ENCODE results near the gene ZSWIM6.
A peak's percentile ranks its signal among the peaks of the same experiment; 100 is the strongest.

The ZSWIM6 gene

GRCh38 chr5:61331407-61332357, at the start of gene ZSWIM6:
Gene ZSWIM6 (plus strand): TSS chr5:61332258. CDS start chr5:61332273, 15 bp downstream.
- DNase-seq (ENCODE audit: low read depth in 3 of 3), result peak; percentile 91 to 98 (median 95)

DNA sequence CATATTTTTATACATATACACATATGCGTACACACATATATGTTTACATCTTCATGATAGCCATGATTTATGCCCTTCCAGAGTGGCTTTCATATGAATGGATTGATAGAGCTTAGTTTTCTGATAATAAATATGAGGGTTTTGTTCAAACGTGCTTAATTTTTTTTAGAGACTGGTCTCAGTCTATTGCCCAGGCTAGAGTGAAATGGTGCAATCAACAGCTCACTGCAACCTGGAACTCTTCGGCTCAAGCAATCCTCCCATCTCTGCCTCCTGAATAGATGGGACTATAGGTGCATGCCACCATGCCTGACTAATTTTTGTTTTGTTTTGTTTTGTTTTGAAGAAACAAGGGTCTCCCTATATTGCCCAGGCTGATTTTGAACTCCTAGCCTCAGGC, 48.6 kb upstream of the ZSWIM6 start:
- DNase-seq (ENCODE audit: low read depth in 3 of 3), result no peak

DNA sequence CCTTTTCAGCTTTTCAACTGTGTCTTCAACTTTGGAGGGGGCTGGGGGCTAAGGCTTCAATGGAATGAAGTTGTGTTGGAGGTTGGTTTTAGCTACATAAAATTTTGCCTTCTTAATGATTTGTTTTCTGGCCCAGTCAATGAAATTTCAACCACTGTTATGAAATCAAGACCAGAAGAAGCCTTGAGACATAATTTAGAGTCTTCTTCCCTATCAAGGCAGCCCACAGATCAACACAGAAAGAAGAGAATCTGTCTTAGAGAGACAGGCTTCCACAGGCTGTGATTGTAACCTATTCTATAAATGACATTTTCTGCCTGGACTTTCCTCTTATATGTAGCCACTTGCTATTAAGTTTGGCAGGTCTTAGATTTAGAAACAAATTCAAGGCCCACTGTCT, 46.5 kb upstream of the ZSWIM6 start:
- DNase-seq (ENCODE audit: low read depth in 3 of 3), result no peak

GRCh38 chr5:61286446-61287132, 45.5 kb upstream of the ZSWIM6 start:
- DNase-seq (ENCODE audit: low read depth in 3 of 3), result no peak

- DNase-seq (ENCODE audit: low read depth in 3 of 3), result no peak
Measured at GRCh38 chr5:61287474-61287873, 44.6 kb upstream of the ZSWIM6 start.

DNA sequence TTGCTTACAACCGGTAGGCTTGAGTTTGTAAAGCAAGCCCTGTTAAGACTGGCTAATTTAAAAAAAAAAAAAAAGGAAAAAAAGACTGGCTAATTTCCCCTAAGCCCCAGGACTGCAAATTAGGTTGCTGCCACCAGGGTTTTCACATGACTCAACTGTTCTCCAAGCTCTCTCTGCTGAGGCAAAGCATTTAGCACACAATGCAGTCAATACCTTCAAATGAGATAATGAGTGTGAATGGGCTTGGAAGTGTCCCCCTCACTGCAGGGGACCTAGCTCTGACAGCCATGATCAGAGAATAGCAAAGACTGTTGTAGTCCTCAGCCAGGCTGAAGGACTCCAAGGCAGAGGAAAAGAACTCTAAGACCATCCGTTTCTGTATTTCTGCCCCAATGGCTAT, 42.8 kb upstream of the ZSWIM6 start:
- no peak for DNase-seq (ENCODE audit: low read depth in 3 of 3)

DNA sequence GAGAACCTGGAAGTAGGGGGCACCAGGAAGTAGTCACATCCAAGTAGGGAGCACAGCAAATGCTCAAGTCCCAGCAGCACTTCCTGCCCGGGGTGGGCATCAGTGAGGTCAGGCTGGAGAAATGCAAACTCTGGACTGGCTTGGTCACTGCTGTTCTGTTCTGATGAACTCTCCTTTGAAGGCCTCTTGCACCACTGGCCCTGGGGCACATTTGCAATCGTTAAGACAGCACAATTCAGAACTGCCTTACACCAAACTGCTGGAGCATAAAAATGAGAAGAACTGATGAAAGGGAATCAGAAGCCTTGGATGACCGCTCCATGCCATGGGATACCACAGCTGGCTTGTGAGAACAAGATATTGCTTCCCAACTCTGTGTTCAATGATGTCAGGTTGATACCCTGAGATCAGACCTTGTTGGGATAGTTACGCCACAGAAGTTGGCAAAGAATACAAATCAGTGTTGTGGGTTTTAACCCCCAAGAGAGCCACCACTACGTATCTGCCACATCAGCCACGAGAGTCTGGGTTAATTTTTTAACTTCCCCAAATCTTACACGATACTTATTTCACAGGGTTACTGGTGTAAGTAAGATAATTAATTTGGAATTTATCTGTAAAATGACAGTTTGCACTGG, 42.3 kb upstream of the ZSWIM6 start:
- DNase-seq (ENCODE audit: low read depth in 3 of 3), result no peak

DNA sequence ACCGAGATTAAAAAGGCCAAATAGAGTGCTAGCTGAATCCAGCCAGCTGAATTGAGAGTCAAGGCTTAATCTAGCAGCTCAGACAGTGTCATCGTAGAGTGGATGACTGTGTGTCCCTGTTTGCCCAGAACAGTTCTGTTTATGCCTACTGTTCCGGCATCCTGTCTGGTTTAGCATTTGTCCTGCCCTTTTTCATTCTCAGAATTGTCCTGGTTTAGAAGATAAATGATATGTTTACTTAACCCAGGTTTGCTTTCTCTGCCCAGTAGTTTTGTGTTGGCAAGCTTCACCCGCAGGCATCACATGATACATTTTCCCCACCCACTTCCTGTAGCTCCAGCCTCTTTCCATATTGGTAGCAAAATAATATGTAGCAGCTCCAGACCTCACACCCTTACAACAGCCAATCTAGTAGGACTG, 41.3 kb upstream of the ZSWIM6 start:
- no peak for DNase-seq (ENCODE audit: low read depth in 3 of 3)

GRCh38 chr5:61292062-61292657, 39.9 kb upstream of the ZSWIM6 start:
- DNase-seq (ENCODE audit: low read depth in 3 of 3), result no peak

DNA sequence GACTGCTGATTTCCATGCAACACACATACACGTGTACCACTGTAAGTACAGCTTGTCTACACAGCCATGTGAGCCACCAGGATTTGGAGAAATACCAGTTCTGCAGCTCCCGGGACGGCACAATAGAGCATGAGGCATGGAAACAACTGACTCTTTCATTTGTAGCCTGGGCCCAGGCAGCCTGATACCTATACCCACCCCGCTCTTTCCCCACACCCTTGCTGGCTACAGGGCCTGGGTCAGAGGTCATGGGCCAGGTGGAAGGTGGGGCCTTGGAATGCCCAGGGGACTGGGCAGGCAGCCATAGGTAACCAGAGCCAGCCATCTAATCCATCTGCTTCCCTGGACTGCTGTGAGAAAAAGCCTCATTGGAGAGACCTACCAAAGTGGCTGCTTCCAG, 39.0 kb upstream of the ZSWIM6 start:
- DNase-seq (ENCODE audit: low read depth in 3 of 3), result no peak

DNA sequence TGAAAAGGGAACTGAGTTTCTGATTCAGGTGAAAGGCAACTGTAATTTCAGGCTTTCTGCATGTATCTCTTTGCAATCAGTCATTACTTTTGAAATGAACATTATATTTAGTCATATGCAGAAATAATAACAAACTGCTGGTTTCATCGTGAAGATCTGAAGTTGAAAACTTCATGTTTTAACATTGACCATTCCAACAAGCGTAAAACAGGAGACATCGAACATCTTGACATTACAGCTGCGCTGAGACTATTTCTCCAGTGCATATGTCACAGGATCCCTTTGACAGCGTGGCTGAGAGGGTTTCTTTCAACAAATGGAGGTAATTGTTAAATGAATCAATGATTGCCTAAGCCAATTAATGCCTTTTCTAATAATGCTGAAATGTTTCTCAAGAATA, 38.2 kb upstream of the ZSWIM6 start:
- no peak for DNase-seq (ENCODE audit: low read depth in 3 of 3)

DNA sequence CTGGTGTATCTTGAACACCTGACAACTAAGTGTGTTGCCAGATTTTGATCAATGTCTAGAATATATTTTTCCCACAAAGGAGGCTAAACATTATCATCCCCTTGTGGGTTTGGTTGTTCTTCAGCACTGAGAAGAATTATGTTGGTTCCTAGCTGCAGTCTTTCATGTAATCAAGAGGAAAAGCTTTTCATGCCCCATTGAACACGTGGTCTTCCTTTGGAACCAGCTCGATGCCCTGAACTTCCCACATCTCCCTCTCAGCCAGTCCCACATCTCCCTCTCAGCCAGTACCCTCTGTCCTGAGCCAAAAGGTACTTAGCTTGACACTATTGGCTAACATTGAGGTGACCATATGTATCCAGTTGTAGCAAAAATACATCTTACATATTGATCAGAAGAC, 36.7 kb upstream of the ZSWIM6 start:
- no peak for DNase-seq (ENCODE audit: low read depth in 3 of 3)

DNA sequence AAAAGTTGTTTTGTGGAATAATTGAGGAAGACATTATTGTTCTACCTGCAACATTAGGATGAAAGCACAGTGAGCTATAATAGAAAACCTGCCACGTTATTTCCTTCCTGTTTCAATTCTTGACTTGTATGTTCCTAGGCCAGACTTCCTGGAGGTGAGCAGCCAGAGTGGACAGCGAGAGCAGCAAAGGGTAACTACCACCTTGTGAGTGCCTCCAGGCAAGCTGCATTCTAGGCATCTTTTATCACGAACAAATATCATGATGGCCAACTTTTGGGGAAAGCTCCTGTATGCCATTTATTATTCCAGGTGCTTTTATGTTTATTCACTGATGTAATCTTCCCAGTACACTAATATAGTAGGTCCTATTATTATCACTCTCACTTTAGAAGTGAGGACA, 34.0 kb upstream of the ZSWIM6 start:
- no peak for DNase-seq (ENCODE audit: low read depth in 3 of 3)

DNA sequence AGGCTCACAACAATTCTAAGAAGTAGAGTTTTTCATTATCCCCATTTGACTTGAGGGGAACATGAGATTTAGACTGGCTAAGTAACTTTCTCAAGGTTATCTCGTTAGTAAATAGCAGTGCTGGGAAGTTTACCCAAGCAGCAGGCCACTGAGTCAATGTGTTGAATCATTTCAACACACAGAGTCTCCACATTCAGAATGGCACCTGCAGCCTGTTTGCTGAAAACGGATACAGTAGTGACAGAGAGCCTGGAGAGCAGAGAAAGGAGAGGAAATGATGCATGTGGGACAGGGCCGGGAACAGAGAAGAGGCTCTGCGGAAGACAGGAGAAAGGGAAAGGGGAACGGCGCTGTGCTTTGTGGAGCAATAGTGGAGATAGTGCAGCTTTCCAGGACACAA, 33.5 kb upstream of the ZSWIM6 start:
- no peak for DNase-seq (ENCODE audit: low read depth in 3 of 3)

DNA sequence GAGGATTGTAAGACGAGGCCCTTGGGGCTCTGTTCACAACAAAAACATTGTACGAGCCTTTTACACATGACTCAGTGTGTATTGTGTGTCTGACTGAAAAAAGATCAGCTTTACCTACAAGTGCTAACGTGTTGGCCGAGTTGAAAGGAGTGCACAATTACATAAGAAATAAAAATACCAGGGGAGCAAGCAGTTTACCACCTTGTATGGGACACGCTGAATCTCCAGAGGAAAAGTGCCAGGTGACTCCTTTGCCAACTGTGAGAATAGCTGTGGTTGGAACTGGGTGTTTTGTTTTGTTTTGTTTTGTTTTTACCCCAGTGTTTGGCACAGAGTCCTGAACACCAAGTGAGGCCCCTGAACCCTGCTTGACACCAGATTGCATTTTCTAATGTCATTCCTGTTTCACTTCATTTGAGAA, 32.8 kb upstream of the ZSWIM6 start:
- DNase-seq (ENCODE audit: low read depth in 3 of 3), result no peak

- DNase-seq (ENCODE audit: low read depth in 3 of 3), result no peak
Measured at GRCh38 chr5:61301341-61302199, 30.5 kb upstream of the ZSWIM6 start.

DNA sequence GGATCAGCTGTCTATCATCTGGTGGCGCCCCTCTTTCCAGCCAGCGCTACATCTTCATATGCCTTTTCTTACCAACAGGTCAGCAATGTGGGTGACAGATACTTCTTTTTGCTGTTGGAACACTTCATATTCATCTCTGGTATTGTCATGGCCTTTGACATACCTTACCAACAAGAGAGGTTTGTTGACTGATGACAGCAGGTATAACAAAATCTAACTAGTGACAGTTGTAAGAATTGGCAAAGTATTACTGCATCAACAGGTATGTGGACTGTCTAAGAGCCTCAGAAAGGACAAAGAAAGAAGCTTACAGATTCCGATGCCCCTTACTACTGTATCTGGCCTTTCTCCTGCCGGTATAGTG, 29.9 kb upstream of the ZSWIM6 start:
- no peak for DNase-seq (ENCODE audit: low read depth in 3 of 3)

GRCh38 chr5:61303346-61303745, 28.7 kb upstream of the ZSWIM6 start:
- DNase-seq (ENCODE audit: low read depth in 3 of 3), result no peak

DNA sequence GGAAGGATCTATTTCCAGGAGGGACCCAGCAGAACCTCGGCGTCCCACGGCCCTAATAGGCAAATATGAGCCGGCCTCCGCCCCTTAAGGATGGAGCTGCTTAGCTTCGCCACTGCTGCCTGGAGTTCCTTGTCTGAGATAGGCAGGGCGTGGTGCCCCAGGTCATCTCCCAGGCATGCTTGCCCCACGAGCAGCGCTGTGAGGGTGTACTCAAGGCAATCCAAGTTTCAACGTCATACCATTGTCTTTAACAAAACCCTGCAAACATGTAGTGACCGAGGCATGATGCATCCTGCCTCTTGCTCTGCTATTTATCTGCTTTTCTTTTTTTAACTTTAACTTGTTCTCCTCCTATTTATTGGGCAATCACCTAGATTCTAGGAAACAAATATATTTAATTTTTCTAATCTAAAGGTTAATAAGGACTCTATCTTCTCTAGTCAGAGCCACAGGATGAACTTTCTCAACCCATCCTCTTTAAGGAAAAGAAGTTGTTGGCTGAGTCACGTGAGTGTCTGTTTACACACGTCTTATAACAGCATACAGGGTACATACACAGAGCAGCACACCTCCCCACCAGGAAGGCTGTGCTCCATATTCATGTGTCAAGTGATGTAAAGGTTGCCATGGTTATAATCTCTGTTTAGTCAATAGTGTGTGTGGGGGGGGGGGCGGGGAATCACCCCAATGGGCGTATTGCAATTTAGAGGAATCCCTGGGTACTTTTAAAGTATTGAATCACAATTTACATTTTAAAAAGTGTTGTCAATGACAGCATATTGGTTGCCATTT, 27.3 kb upstream of the ZSWIM6 start:
- DNase-seq (ENCODE audit: low read depth in 3 of 3), result no peak

DNA sequence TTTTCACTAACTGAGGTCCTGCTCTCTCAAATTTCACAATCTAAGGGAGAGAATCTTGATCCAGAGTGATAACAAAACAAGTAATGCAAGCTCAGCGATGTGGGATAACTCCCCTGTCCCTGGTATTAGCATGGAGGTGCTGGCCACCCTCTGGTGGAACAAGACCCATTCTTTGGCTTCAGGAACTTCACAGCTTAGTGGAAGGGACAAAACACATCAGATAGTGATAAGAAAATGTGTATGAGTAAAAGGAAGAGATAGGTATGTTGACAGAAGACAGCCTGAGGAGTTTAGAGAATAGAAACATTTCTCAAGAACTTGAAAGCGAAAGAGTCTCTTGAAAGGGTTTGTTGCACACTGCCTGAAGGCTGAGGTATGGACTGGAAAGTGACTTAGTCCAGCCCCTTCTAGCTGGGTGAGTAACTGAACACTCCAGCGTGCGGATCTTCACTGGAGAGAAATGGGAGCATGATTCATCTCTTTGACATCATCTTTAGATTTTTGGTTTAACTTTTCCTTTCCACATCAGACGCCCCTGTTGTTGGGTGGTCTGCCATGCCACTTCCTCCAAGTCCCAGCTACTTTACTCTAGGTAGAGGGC, 25.4 kb upstream of the ZSWIM6 start:
- peak in 1 of 3 donors; percentile 46 for DNase-seq (ENCODE audit: low read depth in 3 of 3)
